Measurements from ENCODE around the gene NUMB.

Gene NUMB

GRCh38 chr14:73280903-73281302 is 177.4 kb downstream of the NUMB start:
- FAIRE-seq = no peak
- TF ChIP-seq TAF1 (IDR thresholded peaks at IDR 0.05; ENCODE audit: borderline replicate concordance, low read depth, low read length) = no peak
- TF ChIP-seq POLR2AphosphoS5 (IDR thresholded peaks at IDR 0.05; ENCODE audit: low read depth, low read length) = no peak
- TF ChIP-seq POLR2A (IDR thresholded peaks at IDR 0.05; ENCODE audit: low read depth, low read length) = no peak
- no peak for DNase-seq (ENCODE audit: insufficient read length)

DNA sequence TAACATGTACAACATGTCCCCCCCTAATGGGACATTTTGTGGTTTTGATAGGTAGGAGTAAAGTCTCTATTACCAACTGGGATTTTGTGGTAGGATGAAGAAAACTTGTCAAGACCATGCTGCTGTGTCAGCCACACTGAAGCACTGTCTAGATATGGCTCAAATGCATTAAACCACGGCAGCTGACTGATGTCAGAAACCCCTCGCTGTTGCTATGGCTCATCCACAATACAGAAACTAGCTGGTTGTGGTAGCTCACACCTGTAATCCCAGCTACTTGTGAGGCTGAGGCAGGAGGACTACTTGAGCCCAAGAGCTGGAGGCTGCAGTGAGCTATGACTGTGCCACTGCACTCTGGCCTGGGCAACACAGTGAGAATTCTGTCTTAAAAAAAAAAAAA is 181.0 kb downstream of the NUMB start:
- TF ChIP-seq POLR2AphosphoS5 (IDR thresholded peaks at IDR 0.05; ENCODE audit: low read depth, low read length) (no peak), POLR2A (IDR thresholded peaks at IDR 0.05; ENCODE audit: low read depth, low read length) (no peak), TAF1 (IDR thresholded peaks at IDR 0.05; ENCODE audit: borderline replicate concordance, low read depth, low read length) (no peak)
- FAIRE-seq (no peak), DNase-seq (ENCODE audit: insufficient read length) (no peak)

GRCh38 chr14:73276836-73277235 is 181.5 kb downstream of the NUMB start:
- no peak for FAIRE-seq
- DNase-seq (ENCODE audit: insufficient read length) = no peak
- no peak for TF ChIP-seq POLR2AphosphoS5 (IDR thresholded peaks at IDR 0.05; ENCODE audit: low read depth, low read length)

DNA sequence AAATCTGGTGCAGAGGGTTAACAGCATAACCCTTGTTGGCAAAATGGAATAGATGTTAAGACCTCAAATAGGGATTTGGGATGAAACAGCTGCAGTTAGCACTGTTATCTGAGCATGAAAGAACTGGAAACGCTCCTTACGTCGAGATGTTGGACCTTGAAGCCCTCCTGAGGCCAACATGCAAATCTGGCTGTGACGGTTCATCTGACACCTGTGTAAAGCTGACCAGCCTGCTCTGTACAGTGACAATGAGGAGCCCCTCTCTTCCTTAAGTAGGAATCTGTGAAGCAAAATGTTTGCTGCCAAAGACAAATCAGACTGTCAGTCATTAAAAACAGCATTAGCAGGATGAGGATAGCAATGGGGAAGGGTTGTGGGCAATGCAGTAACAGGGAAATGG is 184.5 kb downstream of the NUMB start:
- no peak for TF ChIP-seq POLR2A (IDR thresholded peaks at IDR 0.05; ENCODE audit: low read depth, low read length)
- no peak for TF ChIP-seq POLR2AphosphoS5 (IDR thresholded peaks at IDR 0.05; ENCODE audit: low read depth, low read length)
- no peak for TF ChIP-seq TAF1 (IDR thresholded peaks at IDR 0.05; ENCODE audit: borderline replicate concordance, low read depth, low read length)
- DNase-seq (ENCODE audit: insufficient read length) (no peak), FAIRE-seq (no peak)

DNA sequence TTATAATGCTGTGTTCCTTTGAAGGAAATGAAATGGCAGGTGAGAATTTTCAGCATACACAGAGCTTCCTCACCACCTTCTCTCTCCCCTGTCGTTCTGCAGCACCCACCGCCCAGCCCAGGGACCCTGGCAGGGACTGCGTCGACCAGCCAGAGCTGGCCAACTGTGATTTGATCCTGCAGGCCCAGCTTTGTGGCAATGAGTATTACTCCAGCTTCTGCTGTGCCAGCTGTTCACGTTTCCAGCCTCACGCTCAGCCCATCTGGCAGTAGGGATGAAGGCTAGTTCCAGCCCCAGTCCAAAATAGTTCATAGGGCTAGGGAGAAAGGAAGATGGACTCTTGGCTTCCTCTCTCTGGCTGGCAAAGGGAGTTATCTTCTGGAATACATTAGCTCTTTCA is 186.0 kb downstream of the NUMB start:
- FAIRE-seq (no peak), DNase-seq (ENCODE audit: insufficient read length) (no peak)
- TF ChIP-seq POLR2AphosphoS5 (IDR thresholded peaks at IDR 0.05; ENCODE audit: low read depth, low read length) (no peak), POLR2A (IDR thresholded peaks at IDR 0.05; ENCODE audit: low read depth, low read length) (no peak), TAF1 (IDR thresholded peaks at IDR 0.05; ENCODE audit: borderline replicate concordance, low read depth, low read length) (no peak)

GRCh38 chr14:73269729-73270531 is 188.4 kb downstream of the NUMB start:
- no peak for FAIRE-seq
- peak; percentile 56 for DNase-seq (ENCODE audit: insufficient read length)
- TF ChIP-seq POLR2AphosphoS5 (IDR thresholded peaks at IDR 0.05; ENCODE audit: low read depth, low read length) = no peak
- no peak for TF ChIP-seq POLR2A (IDR thresholded peaks at IDR 0.05; ENCODE audit: low read depth, low read length)
- no peak for TF ChIP-seq TAF1 (IDR thresholded peaks at IDR 0.05; ENCODE audit: borderline replicate concordance, low read depth, low read length)

- TF ChIP-seq POLR2A (IDR thresholded peaks at IDR 0.05; ENCODE audit: low read depth, low read length) = no peak
- TF ChIP-seq POLR2AphosphoS5 (IDR thresholded peaks at IDR 0.05; ENCODE audit: low read depth, low read length) = no peak
- TF ChIP-seq TAF1 (IDR thresholded peaks at IDR 0.05; ENCODE audit: borderline replicate concordance, low read depth, low read length) = no peak
- DNase-seq (ENCODE audit: insufficient read length) (no peak), FAIRE-seq (no peak)
These were observed 190.9 kb downstream of the NUMB start for GRCh38 chr14:73267474-73267873.

DNA sequence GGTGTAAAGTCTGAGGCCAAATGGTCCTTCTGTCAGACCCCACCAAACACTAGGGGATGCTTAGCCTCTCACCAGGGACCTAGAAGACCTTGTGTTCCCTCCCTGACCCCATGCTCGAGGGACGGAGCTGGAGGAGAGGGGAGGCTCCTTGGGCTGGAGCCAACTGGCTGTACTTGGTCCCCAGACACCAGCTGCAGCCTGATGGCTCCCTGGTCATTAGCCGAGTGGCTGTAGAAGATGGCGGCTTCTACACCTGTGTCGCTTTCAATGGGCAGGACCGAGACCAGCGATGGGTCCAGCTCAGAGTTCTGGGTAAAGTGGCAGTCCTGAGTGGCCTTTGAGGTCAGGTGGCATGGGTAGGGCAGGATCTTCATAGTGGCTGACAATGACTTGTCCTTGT is 192.0 kb downstream of the NUMB start:
- no peak for TF ChIP-seq POLR2AphosphoS5 (IDR thresholded peaks at IDR 0.05; ENCODE audit: low read depth, low read length)
- FAIRE-seq (no peak), DNase-seq (ENCODE audit: insufficient read length) (no peak)

DNA sequence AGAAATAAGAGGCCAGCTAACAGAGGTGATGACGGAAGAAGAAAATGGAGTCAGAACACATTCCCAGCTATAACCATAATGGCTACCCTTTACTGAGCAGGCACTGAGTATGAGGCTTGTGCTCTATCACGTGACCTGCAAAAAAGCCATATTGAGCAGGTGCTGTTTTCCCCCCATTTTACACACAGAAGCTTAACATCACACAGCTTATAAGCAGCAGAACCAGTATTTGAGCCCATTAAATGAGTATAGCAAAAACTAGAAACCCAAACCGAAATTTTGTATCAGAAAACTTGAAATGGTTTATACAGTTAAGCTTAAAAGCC is 192.7 kb downstream of the NUMB start:
- no peak for DNase-seq (ENCODE audit: insufficient read length)
- TF ChIP-seq POLR2A (IDR thresholded peaks at IDR 0.05; ENCODE audit: low read depth, low read length) = no peak
- TF ChIP-seq POLR2AphosphoS5 (IDR thresholded peaks at IDR 0.05; ENCODE audit: low read depth, low read length) = no peak
- no peak for TF ChIP-seq TAF1 (IDR thresholded peaks at IDR 0.05; ENCODE audit: borderline replicate concordance, low read depth, low read length)
- no peak for FAIRE-seq

GRCh38 chr14:73264885-73265720 is 193.2 kb downstream of the NUMB start:
- FAIRE-seq = no peak
- no peak for TF ChIP-seq POLR2A (IDR thresholded peaks at IDR 0.05; ENCODE audit: low read depth, low read length)
- TF ChIP-seq TAF1 (IDR thresholded peaks at IDR 0.05; ENCODE audit: borderline replicate concordance, low read depth, low read length) = no peak
- TF ChIP-seq POLR2AphosphoS5 (IDR thresholded peaks at IDR 0.05; ENCODE audit: low read depth, low read length) = no peak
- no peak for DNase-seq (ENCODE audit: insufficient read length)

DNA sequence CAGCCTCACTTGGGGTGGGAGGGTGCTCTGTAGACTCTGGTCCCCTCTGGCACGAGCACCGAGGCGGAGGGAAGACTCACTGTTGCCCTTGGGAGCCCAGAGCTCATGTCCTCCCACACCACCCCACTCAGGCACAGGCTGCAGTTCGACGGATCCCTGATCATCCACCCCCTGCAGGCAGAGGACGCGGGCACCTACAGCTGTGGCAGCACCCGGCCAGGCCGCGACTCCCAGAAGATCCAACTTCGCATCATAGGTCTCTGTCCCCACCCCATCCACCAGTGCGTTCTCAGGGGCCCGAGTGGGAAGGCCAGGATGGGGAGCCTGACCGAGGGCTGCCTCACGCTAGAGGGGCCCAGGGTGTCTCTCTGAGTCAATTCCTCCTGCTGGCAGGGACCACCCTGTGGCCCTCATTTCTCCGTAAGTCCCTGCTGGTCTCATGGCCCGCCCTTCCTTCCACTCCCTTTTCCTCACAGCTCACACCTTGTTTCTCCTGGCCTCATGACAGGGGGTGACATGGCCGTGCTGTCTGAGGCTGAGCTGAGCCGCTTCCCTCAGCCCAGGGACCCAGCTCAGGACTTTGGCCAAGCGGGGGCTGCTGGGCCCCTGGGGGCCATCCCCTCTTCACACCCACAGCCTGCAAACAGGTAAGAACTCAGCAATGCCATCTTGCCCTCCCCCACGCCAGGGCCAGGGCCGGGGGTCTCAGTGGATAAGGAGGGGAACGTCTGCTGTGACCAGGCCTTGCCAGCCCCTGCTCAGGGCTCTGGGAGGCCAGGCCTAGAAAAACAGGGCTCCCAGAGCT is 194.1 kb downstream of the NUMB start:
- no peak for FAIRE-seq
- peak; percentile 19 for DNase-seq (ENCODE audit: insufficient read length)
- TF ChIP-seq TAF1 (IDR thresholded peaks at IDR 0.05; ENCODE audit: borderline replicate concordance, low read depth, low read length) (no peak), POLR2A (IDR thresholded peaks at IDR 0.05; ENCODE audit: low read depth, low read length) (no peak), POLR2AphosphoS5 (IDR thresholded peaks at IDR 0.05; ENCODE audit: low read depth, low read length) (no peak)
